Stimulated activated naive CD4-positive, alpha-beta T cell (primary cell): ENCODE measurements around the gene FBXL12.
"Not testable (repeated sequence)": the region's sequence is repeated elsewhere in the genome, so short reads cannot be mapped to it uniquely, and the experiment has no call there.

Experiments
- DNase-seq, 6 experiments: peaks; one replicate each; lab custom pipeline; 2025; lab: John Stamatoyannopoulos, UW

The FBXL12 gene, protein sequence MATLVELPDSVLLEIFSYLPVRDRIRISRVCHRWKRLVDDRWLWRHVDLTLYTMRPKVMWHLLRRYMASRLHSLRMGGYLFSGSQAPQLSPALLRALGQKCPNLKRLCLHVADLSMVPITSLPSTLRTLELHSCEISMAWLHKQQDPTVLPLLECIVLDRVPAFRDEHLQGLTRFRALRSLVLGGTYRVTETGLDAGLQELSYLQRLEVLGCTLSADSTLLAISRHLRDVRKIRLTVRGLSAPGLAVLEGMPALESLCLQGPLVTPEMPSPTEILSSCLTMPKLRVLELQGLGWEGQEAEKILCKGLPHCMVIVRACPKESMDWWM

GRCh38 chr19:9818734-9819595 lies at the start of gene FBXL12:
FBXL12 (minus strand) TSS chr19:9819079; CDS start chr19:9818813, 266 bp downstream.
- DNase-seq = peak; percentile 99 to 100 (median 100)

- peak; percentile 21 to 78 (median 49) for DNase-seq
Observed at GRCh38 chr19:9865732-9866501, 47.0 kb upstream of the FBXL12 start.

DNA sequence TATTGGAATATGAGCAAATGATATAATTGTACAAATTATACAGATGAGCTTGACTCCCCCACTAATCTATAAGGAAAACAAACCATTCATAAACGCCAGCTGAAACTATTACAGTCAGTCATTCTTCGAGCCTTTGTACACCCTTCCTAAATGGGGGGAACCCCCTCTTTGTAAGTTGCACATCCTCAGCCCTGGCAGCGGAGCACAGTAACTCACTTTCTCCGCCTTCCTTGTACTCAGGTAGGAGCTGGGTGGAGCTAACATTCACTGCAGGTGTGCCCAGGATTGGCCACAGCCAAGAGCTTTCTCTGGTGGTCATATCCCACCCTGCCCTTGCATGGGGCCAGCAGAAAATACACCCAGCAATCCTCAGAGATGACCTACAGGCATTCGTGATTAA lies 44.9 kb upstream of the FBXL12 start:
- peak in 5 of 6 experiments; percentile 18 to 46 (median 31) for DNase-seq

GRCh38 chr19:9862938-9863337 lies 44.1 kb upstream of the FBXL12 start:
- peak in 3 of 6 experiments; percentile 46 to 60 (median 58) for DNase-seq

DNA sequence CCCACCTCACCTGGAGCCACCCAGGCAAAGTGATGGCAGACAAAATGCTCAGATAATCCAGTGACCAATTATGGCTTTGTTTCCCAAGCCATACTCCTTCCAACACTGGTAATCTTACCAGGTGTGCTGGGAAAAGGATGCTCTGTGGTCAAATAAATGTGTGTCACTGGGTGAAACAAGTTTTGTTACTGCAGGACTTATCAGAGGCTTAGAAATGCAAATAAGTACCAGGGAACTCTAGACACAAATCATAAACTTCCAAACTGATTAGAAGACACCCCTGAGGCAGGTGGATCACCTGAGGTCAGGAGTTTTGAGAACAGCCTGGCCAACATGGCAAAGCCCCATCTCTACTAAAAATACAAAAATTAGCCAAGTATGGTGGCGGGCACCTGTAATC lies 42.6 kb upstream of the FBXL12 start:
- no peak for DNase-seq

DNA sequence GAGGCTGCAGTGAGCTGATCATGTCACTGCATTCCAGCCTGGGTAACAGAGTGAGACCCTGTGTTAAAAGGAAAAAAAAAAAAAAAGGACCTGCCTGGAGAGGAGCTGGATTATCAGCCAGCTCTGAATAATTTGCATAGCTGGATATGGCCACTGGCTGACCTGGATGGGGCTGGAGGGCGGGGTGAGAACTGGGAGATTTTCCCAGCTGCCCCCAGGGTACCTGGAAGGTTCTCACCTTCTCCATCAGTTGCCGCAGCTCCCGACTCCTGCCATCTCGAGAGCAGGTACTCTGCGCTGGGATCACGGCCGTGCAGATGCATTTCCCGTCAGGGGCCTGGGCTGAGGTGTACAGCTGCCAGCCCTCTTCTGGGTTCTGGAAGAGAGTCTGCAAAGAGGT lies 41.5 kb upstream of the FBXL12 start:
- no peak for DNase-seq

- no peak for DNase-seq
Observed at GRCh38 chr19:9858766-9859165, 39.9 kb upstream of the FBXL12 start.

DNA sequence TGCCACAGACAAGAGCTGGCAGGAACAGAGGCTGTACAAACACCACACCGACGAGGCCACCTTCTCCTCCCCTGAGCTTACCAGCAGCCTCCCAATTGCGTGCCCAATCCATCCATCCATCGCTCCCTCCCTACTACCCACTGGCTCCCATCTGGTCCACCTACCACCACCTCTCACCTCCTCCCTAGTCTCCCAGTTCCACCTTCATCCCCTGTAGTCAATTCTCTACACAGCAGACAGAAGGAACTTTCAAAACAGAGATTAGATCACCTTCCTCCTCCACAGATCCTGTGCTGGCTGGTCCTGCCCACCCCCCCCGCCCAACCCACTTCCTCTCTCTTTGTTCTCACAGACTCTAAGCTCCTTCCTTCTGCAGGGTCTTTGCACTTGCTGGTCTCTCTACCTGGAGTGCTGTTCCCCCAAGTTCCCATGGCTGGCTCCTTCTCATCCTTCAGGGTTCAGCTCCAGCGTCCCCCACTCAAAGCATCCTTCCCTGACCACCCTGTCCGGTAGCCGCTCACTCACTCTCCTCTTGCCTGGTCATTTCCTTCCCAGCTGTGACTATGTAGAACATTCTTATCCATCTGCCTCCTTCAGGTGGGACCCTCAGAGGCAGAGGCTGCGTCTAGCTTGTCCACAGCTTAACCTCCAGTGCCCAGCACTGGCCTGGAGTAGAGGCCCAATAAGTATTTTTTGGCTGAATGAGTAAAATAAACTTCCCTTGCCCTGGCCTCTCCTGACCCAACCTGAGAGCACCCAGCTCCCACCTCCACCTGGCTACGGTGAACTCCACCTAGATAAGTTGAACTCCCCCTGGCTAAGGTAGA lies 39.3 kb upstream of the FBXL12 start:
- DNase-seq = peak; percentile 36 to 76 (median 58)

DNA sequence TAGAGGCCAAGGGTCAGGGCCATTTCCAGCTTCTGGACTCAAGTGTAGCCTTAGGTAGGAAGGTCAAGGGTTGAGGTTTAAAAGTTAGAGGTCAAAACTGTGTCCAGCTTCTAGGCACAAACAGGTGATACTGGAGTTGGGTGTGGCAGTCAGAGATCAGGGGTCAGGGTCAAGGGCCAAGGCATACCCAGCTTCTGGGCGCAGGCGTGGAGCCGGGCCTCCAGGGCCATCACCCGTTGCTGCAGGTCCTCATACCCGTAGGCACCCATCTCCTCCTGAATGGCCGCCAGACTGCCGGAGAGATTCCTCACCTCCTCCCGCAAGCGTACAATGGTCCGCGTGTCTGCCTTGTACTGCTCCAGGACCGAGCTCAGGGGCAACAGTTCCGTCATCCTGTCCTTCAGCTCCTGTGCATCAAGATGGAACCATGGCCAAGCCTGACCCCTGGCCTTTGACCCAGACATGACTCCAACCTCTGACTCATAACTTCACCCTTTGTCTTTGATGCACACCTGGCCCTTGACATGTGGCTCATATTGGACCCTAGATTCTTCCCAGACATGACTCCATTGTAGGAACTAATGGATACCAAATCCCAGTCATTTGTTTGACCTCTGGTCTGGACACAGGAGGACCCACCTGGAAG lies 38.3 kb upstream of the FBXL12 start:
- DNase-seq = no peak

- no peak for DNase-seq
Observed at GRCh38 chr19:9856609-9857008, 37.7 kb upstream of the FBXL12 start.

DNA sequence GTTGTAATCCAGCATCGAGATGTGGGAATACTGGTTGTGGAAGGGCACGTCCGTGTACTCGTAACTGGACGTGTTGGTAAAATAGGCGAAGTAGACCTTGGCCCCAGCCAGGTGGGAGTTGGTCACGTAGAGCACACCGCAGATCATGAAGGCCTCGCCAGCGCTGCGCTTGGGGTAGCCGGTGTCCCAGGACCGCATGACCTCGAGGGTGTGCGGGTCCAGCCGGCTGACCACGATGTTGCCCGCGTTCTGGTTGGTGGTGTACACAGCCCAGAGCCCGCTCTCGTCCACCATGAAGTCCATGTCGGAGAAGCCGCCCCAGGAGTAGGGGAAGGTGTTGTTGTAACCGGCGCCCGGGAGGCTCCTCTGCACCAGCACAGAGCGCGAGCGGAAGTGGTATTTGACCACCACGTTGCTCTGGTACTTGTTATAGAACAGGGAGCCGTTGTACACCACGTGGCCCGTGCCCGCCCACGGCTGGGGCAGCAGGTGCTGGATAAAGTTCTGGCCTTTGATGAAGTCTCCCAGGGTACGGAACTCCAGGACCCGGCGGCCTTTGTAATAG lies 35.5 kb upstream of the FBXL12 start:
- DNase-seq = no peak

DNA sequence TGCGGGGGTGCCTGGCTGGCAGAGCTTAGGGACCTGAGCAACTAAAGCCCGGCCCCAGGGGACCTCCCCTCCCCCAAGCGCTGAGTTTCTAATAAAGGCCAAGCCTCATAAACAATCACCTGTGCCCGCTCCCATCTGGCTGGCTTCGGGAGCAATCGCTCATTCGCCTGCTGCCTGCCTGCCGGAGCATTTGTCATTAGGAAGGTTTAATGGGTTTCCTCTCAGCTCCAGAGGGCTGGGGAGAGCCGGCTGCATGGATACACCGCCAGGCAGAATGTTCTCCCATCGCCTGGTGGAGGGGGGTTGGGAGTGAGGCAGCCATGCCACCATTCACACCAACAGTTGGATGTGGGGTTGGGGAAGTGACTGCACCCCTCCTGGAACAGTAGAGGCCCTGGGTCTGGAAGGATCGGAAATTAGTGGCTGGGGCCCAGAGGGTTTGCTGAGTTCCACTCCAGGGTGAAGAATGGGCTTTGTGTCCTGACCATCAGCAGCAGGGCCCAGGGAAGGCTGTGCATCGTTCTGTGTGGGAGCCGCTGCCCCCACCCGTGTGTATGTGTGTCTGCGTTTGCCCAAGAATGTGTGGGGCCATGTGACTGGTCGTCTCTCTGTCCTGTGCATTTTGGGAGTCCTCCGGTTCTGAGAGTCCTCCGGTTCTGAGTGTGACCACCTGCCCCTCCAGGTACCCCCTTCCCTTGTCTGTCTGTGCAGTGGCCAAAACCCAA lies 31.5 kb upstream of the FBXL12 start:
- DNase-seq = no peak

DNA sequence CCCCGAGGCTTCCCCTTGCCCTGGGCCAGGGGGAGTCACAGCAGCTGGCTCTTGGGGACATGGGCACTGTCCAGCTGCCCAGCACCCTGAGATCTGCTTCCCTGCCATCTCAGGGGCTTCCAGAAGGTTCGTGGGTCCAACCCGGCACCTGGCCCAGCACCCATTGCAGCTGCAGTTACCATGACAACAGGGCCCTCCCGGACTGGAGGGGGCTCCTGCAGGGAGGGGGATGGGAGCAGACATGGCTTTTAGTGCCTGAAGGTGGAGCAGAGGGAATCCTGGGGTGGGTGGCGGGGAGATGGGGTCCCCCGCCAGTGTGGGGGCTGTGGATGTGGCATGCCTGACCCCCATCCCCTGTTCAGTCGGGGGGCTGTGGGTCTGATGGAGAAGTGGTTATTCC lies 30.9 kb upstream of the FBXL12 start:
- no peak for DNase-seq

DNA sequence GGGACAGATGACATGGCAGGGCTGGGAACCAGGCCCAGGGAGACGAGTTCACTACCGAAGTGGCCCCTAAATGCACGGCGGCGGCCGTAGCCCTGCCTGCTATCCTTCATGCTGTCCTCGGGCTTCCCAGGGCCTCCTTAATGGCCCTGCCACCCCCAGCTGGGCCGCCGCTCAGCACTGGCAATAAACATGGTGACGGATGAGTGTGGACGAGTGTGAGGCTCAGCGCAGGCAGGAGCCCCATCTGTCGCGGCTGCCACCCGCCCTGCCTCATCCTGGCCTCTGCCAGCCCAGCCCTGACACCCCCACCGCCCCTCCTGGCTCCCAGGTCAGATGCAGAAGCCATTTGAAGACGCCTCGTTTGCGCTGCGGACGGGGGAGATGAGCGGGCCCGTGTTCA lies 29.9 kb upstream of the FBXL12 start:
- no peak for DNase-seq

- DNase-seq = peak in 5 of 6 experiments; percentile 34 to 40 (median 38)
Observed at GRCh38 chr19:9848060-9848459, 29.2 kb upstream of the FBXL12 start.

DNA sequence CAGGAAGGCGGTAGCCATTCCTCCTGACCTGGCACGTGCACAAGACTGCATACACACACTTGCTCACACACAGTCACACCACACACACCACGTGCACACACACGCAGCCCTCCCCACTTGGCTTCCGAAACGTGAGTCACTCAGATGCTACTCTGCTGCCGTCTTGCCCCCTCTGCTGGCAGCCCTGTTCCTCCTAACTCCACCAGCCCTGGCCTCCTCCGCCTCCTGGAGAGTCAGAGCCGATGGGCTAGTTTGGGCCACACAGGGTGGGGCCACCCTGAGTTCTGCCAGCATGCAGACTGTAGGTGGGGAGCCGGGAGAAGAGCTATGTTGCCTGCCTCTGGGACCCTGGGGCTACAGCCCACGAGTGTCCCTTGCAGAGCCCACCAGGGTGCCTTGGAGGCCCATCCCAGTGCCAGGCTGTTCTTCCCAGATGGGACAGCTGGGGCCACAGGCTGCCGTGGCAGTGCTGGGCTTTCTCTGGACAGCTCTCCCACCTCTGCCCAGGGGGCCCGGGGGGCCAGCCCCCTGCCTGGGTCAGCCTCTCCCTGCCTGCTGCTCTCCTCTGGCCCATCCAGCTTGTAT lies 28.3 kb upstream of the FBXL12 start:
- peak in 3 of 6 experiments; percentile 9 to 17 (median 10) for DNase-seq

DNA sequence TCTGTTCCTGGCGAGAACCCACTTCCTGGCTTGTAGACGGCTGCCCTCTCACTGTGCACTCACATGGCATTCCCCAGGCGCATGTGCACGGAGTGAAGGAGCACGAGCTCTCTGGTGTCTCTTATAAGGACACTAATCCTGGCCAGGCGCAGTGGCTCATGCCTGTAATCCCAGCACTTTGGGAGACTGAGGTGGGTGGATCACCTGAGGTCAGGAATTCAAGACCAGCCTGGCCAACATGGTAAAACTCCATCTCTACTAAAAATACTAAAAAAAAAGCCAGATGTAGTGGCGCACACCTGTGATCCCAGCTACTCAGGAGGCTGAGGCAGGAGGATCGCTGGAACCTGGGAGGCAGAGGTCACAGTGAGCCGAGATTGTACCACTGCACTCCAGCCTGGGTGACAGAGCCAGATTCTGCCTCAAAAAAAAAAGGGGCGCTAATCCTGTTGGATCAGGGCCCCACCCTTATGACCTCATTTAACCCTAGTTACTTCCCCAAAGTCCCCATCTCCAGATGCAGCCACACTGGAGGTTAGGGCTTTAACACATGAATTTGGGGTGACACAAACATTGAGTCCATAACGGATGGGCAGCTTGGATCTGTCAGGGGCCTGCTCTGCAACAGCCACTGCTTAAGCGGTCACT lies 24.9 kb upstream of the FBXL12 start:
- DNase-seq = not testable (repeated sequence)

DNA sequence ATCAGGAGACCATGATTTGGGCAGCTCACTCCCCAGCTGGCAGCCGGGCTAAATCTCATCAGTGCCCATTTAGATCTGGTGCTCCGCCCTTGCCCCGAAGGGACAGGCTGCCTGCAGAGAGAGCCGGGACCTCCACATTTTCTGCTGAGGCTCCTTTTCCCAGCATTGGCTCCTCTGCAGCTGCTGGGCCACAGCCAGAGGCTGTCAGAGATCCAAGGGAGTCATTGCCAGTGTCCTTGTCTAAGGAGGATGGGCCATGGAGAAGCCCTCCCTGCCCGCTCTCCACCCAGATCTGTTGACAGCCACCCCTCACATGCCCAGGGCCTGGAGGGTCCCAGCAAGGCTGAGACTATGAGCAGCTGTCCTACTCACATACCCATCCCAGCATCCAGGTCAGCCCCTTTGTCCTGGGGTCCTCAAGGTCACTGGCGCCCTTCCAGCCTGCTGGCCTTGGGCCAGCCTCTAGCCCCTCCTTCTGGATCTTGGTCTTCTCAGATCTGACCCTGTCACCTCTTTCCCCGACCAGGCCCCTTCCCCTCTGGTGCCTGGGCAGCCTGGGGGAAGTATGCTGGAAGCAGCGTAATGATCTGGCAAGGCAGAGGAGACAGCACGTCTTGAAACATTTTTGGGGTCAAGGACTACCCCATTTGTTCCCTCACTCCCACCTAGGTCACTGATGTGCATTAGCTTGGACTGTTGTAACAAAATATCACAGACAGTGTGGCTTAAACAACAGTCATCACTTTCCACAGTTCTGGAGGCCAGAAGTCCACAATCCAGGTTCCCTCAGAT lies 24.2 kb upstream of the FBXL12 start:
- no peak for DNase-seq
